Astrocyte (in vitro differentiated cells and primary cell): Measurements from ENCODE around the gene FBLN2. TPM values are rescaled to one million over a fixed set of nuclear protein-coding genes. Genes with fewer than 3 reads are reported as not detected.

Experiments
- DNase-seq: peaks from one replicate; pipeline ENCODE4 v3.0.0-alpha.2; 2010; ENCODE audit warnings: low read depth
- FAIRE-seq: peaks from 2 replicates; lab custom pipeline; 2011; peaks lifted over from hg19 to GRCh38; lab: Jason Lieb, UNC
- H2AFZ ChIP-seq: 2 replicates; pipeline ENCODE4 v1.6.0; 2012; ENCODE audit warnings: low read depth, low read length, inconsistent platforms
- H3K27ac ChIP-seq: 2 replicates; pipeline ENCODE4 v1.5.1; 2011; ENCODE audit warnings: low read depth, low read length, inconsistent platforms
- H3K27me3 ChIP-seq: 2 replicates; pipeline ENCODE4 v1.6.0; 2011; ENCODE audit warnings: low read length, inconsistent platforms; ENCODE audit not compliant: insufficient read depth
- H3K36me3 ChIP-seq: 2 replicates; pipeline ENCODE4 v1.5.1; 2011; ENCODE audit warnings: low read length, inconsistent platforms; ENCODE audit not compliant: insufficient read depth
- H3K4me1 ChIP-seq: 2 replicates; pipeline ENCODE4 v1.5.1; 2011; ENCODE audit warnings: low read length, inconsistent platforms; ENCODE audit not compliant: insufficient read depth
- H3K4me2 ChIP-seq: 2 replicates; pipeline ENCODE4 v1.6.0; 2012; ENCODE audit warnings: low read length, inconsistent platforms
- H3K4me3 ChIP-seq: 2 replicates; pipeline ENCODE4 v1.5.1; 2011; ENCODE audit warnings: low read depth, mild to moderate bottlenecking, low read length, inconsistent platforms; ENCODE audit not compliant: insufficient read depth
- H3K79me2 ChIP-seq: 2 replicates; pipeline ENCODE4 v1.6.0; 2012; ENCODE audit warnings: mild to moderate bottlenecking, low read length, inconsistent platforms; ENCODE audit not compliant: insufficient read depth
- H3K9ac ChIP-seq: 2 replicates; pipeline ENCODE4 v1.6.0; 2012; ENCODE audit warnings: mild to moderate bottlenecking, low read length, inconsistent platforms
- H3K9me3 ChIP-seq: 2 replicates; pipeline ENCODE4 v1.5.1; 2012; ENCODE audit warnings: low read depth, mild to moderate bottlenecking, low read length, inconsistent platforms; ENCODE audit not compliant: insufficient read depth
- H4K20me1 ChIP-seq: 2 replicates; pipeline ENCODE4 v1.6.0; 2012; ENCODE audit warnings: low read length, inconsistent platforms; ENCODE audit not compliant: insufficient read depth
- H3K27ac Mint-ChIP-seq: one replicate; pipeline ENCODE4 v1.8.0; 2021; ENCODE audit warnings: mild to moderate bottlenecking, mixed read lengths; ENCODE audit not compliant: unreplicated experiment
- H3K27me3 Mint-ChIP-seq: one replicate; pipeline ENCODE4 v1.8.0; 2021; ENCODE audit warnings: low read depth, mixed read lengths; ENCODE audit not compliant: unreplicated experiment
- H3K36me3 Mint-ChIP-seq: one replicate; pipeline ENCODE4 v1.8.0; 2021; ENCODE audit warnings: low read depth, mixed read lengths; ENCODE audit not compliant: unreplicated experiment
- H3K4me1 Mint-ChIP-seq: one replicate; pipeline ENCODE4 v1.8.0; 2021; ENCODE audit warnings: low read depth, mixed read lengths; ENCODE audit not compliant: unreplicated experiment
- H3K4me3 Mint-ChIP-seq: one replicate; pipeline ENCODE4 v1.8.0; 2021; ENCODE audit warnings: mild to moderate bottlenecking, moderate library complexity, mixed read lengths; ENCODE audit not compliant: unreplicated experiment
- H3K9me3 Mint-ChIP-seq: one replicate; pipeline ENCODE4 v1.8.0; 2021; ENCODE audit warnings: mild to moderate bottlenecking, mixed read lengths; ENCODE audit not compliant: unreplicated experiment
- EZH2 ChIP-seq: IDR thresholded peaks from 2 replicates; pipeline ENCODE4 v1.6.1; 2012; ENCODE audit warnings: mild to moderate bottlenecking, low read length, inconsistent platforms; ENCODE audit not compliant: insufficient read depth
- total RNA-seq: library from RNA; stranded (reverse); gene quantifications from 2 replicates; pipeline ENCODE4 v1.2.1, GENCODE V29; 2021
- TF ChIP-seq, protein P1 (sequence below): IDR thresholded peaks from 2 replicates; pipeline ENCODE4 v1.5.1; 2011; ENCODE audit warnings: low read depth, mild to moderate bottlenecking, inconsistent platforms, low read length, moderate library complexity; ENCODE audit not compliant: insufficient read depth

FBLN2 gene
- total RNA-seq, 1 donor from 2014 or later: 36.6 TPM

DNA sequence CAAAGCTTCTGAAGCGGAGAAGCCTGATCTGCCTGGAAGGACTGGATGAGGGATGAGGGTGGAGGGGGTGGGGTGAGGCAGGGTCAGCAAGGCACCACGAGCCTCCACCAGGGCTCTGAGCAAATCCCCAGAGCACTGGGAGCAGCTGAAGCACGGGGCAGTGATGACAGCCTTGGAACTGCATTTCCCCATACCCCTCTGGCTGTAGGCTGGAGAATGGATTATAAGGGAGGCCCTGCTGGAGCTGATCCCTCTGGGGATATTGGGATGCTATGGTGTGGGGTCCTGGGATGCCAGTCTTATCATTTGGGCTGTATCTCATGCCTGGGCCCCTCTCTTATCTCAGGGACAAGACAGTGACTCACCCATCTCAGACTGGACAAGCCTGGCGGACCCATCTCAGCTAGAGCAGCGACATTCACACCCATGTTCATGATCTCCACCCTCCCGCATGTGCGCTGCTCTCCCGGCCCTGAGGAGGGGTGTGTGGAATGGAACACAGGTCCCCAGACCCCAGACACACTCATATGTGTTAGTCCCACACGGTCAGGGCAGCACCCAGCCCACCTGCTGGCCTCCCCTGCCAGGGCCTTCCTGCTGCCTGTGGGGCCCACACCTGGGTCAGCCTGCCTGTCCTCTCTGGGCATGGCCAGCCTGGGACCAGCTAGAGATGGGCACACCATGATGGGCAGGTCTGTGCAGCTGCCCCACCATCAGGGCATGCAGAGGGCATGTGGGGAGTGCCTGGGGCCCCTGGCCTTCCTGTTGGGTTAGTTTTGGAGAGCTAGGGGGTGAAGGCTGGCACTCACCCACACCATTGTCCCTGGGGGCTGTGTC is 97.1 kb downstream of the FBLN2 start:
- Histone ChIP-seq H3K9me3 (no peaks in the 10 kb centered on the region), H3K4me2 (no peak overlapping the region), H3K79me2 (no peaks in the 10 kb centered on the region), H3K4me3 (no peak overlapping the region), H4K20me1 (no peaks in the 10 kb centered on the region), H3K27ac (no peak overlapping the region), H2AFZ (no peak overlapping the region), H3K4me1 (peaks cover 29% of the 10 kb centered on the region), H3K9ac (no peak overlapping the region), H3K36me3 (no peaks in the 10 kb centered on the region), H3K27me3 (peaks cover 7% of the 10 kb centered on the region)
- DNase-seq (no peak), FAIRE-seq (no peak)
- no peaks in the 10 kb centered on the region for H3K36me3 Mint-ChIP-seq
- H3K27me3 Mint-ChIP-seq: peaks cover 44% of the 10 kb centered on the region
- no peak overlapping the region for H3K4me3 Mint-ChIP-seq
- TF ChIP-seq, protein P1, sequence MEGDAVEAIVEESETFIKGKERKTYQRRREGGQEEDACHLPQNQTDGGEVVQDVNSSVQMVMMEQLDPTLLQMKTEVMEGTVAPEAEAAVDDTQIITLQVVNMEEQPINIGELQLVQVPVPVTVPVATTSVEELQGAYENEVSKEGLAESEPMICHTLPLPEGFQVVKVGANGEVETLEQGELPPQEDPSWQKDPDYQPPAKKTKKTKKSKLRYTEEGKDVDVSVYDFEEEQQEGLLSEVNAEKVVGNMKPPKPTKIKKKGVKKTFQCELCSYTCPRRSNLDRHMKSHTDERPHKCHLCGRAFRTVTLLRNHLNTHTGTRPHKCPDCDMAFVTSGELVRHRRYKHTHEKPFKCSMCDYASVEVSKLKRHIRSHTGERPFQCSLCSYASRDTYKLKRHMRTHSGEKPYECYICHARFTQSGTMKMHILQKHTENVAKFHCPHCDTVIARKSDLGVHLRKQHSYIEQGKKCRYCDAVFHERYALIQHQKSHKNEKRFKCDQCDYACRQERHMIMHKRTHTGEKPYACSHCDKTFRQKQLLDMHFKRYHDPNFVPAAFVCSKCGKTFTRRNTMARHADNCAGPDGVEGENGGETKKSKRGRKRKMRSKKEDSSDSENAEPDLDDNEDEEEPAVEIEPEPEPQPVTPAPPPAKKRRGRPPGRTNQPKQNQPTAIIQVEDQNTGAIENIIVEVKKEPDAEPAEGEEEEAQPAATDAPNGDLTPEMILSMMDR: no peak
- no peak for TF ChIP-seq EZH2
- no peak overlapping the region for H3K27ac Mint-ChIP-seq
- no peaks in the 10 kb centered on the region for H3K9me3 Mint-ChIP-seq
- H3K4me1 Mint-ChIP-seq: peaks cover 12% of the 10 kb centered on the region

DNA sequence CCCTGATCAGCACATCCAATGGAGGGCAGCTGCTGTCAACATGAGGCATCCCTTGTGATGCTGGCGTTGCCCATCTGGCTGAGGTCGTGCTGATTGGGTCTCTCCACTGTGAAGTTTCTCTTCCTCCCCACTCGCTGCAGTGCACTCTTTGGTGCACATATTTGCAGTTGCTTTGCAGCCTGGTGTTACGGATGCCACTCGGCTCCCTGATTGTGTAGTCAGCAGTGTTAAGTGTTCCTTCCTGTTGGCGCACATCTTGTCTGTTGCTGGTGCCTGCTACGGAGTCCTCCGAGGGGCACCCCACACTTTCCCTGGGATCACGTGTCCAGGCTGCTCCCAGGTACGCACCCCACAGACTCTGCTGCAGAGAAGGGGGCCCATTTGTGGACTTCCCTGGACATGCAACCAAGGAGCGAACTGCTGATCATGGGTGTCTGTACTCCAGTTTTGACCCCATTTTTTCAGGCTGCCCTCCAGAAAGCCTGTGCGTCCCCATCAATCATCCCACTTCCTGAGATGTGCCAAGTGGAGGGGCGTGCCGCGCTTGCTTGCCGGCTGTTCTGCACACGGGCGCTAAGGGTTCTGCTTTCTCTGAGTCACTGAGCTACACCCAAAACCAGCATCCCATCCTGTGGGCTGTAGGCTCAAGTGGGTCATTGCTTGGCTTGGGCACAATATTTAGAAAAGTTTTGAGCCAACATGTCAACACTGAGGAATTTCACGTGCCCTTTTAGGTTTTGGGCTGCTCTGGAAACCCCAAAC is 98.6 kb downstream of the FBLN2 start:
- Histone ChIP-seq H3K79me2 (no peaks in the 10 kb centered on the region), H3K9ac (no peak overlapping the region), H3K4me3 (no peak overlapping the region), H3K36me3 (no peaks in the 10 kb centered on the region), H3K9me3 (no peaks in the 10 kb centered on the region), H3K4me2 (peak overlapping the region; percentile 20), H3K27ac (no peak overlapping the region), H3K4me1 (peaks cover 26% of the 10 kb centered on the region), H4K20me1 (no peaks in the 10 kb centered on the region), H3K27me3 (peaks cover 7% of the 10 kb centered on the region), H2AFZ (no peak overlapping the region)
- Mint-ChIP-seq H3K27me3 (peaks cover 45% of the 10 kb centered on the region), H3K27ac (no peak overlapping the region), H3K36me3 (no peaks in the 10 kb centered on the region), H3K4me1 (peaks cover 12% of the 10 kb centered on the region), H3K9me3 (no peaks in the 10 kb centered on the region), H3K4me3 (no peak overlapping the region)
- DNase-seq (peak; percentile 39), FAIRE-seq (no peak)
- no peak for TF ChIP-seq EZH2
- TF ChIP-seq, protein P1: no peak
